MV-4-11 (cell line): ENCODE results near the gene LRMDA.

ENCODE experiments used
- DNase-seq: peaks from one replicate; lab custom pipeline; 2025; lab: John Stamatoyannopoulos, UW

The LRMDA gene

GRCh38 chr10:75425291-75426079, 5.9 kb upstream of the LRMDA start:
- no peak for DNase-seq

DNA sequence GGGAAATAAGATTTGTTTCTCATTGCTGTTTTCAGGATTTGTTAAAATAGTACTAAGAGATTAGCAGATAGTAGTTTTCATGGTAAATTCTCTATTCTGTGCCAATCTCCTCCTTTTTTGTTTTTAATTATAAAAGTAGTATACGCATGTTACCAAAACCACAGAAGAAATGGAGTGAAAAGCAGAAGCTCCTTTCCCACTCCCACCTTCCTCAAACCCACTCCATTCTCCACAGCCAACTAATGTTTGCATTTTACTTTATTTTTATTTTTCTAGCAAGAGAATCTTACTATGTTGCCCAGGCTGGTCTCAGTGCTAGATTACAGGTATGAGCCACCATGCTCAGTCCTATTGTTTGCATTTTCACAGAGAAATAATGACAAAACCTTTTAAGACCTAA, 4.5 kb upstream of the LRMDA start:
- DNase-seq: no peak

GRCh38 chr10:75427951-75428350, 3.5 kb upstream of the LRMDA start:
- DNase-seq: peak; percentile 32

DNA sequence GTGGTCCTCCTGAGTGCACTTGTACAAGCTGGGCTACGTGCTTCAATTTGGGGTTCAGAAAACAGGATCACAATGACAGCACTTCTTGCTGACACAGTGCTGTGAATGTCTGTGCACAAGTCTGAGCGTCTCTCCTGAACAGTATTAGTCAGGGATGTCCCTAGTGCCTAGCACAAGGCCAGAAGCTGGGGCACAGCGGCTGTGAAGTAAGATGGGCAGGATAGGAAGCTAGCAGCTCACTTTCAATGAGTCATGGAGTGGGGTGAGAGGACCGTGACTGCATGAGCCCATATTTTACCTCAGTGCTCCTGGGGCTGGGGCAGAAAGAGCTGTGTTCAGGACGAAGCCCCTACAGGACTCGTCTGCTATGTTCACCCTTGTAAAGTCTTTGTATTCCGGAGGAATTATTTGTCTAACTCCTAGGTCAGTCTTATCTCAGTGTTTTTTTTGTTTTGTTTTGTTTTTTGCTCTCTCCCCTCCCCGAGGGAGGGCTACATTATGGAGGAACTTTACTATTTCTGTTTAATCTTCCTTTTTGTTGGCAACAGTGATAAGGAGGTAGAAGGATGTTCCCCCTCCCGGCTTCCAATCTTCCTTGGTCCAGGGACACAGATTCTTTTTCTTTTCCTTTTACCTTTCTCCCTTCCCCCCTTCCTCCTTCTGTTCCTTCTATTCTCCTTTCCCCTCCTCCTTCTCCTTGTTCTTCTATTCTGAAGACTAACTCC, 2.8 kb upstream of the LRMDA start:
- DNase-seq: peak; percentile 74

DNA sequence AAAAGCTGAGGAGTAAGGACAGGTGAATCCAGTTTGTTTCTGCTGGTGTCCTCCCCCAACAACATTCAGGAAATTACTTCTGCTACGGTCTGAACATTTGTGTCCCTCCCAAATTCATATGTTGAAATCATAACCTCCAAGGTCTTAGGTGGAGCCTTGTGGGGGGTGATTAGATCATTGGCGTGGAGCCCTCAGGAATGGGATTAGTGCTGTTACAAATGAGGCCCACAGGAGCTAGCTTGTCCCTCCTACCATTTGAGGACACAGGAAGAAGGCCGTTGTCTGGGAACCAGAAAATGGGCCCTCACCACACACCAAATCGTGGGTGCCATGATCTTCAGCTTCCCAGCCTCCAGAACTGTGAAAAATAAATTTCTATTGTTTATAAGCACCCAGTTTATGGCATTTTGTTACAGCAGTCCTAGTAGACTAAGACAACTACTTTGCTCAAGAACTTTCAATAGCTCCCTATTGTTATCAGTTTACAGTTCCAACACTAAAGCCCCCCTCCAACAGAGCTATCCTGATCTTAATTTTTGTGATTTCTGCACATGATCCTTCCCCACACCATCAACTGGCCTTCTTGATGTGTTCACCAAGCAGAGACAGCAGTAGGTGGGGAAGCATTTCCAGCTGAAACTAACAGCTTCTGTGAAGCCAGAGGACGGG, 2.1 kb upstream of the LRMDA start:
- peak; percentile 5 for DNase-seq

DNA sequence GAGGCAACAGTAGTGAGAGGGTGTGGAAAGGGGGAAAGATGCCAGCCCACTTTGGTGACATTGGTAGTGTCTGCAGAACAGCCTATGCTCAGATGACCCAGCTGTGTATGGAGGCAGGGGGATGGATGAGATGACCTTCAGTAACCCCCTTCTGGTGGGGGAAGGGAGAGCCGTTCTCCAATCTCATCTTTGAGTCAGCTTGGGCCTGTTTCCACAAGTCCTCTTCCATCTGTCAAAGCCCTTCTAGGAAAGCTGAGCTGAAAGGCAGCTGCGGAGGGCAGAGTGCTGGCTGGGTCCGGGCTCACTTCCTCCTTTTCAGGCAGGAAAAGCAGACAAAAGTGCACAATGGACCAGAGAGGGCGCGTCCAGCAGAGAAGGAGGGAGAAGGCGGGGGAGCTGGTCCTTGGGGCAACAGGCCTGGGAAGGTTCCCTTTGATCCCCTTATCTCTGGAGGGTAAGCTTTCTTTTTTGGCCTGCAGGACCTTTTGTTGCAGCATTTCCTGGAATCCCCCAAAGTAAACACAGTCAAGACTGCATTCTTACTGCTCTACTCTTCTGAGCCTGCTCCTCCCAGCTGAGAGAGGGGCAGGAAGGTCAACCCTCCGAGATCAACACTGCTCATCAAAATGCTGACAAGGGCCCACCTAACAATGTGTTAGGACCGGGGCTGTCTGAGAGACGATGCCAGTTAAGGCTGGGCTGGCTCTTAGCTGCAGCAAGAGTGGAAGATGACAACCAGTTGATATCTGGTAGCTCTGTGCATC, 1.2 kb upstream of the LRMDA start:
- DNase-seq: peak; percentile 98

DNA sequence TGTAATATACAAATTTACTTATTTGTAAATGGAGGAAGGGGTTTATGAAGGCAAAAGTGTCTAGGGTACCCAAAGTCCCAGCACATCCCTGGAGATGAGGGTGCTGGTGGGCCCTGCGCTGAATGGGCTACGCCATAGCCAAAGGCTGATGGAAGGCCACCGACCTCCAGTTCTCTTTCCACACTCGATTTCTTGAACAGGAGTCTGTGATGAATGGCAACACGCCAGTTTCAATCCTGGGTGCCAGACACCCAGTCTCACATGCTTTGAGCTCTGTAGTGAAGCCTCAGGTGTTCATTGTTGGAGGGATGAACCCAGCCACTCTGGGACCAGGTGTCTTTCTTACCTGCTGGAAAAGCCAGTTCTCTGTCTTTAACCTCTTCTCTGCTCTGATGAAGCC, 752 bp downstream of the LRMDA start:
- no peak for DNase-seq

DNA sequence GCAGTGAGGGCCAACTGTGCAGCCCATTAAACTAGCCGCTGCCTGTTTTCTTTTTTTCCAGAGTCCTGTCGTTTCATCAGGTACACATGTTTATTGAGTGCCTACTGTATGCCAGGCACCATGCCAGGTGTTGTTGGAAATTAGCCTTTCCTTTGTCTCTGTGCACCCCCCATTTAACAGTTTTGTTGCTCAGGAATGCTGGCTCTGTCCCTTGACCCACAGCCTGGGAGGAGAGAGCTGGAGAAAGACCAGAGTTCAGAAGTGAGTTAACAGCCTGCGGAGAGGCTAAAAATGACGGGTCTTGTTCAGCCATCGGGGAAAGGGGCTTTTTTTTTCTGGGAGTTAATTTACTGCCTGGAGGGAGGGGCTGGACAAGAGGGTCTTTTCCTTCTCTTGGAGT, 1.3 kb downstream of the LRMDA start:
- DNase-seq: no peak

DNA sequence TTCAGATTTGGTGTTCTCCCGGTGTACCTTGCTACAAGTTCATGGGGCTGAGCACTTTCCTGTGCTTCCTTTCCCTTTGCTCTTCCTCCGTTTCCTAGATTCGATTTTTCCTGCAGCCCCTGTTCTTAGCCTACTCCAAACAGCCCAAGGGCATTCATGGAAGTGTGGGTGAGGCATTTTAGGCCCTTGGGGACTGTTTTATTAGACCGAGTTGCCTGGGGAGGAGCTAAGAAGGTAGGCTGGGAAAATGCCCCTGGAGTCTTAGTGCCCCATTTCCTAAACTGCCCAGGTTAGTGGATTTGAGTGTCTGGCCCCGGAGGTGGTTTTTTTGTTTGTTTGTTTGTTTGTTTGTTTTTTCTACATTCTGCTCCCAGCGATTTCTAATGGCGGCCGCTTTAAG, 1.8 kb downstream of the LRMDA start:
- DNase-seq: no peak

DNA sequence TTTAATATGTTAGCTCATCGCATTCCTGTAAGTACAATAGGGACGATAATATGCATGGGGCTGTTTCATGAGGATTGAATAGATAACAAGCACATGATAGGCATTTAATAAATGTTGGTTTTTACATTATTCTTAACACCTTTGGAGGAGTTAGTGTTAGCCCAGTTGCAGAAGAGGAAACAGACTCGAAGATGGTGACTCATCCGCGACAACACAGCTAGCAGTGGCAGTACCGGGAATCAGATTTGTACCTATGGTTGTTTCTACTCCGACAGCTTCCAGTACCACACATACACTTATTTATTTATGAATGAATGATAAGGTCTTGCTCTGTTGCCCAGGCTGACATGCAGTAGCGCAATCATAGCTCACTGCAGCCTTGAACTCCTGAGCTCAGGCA, 2.9 kb downstream of the LRMDA start:
- peak; percentile 20 for DNase-seq

DNA sequence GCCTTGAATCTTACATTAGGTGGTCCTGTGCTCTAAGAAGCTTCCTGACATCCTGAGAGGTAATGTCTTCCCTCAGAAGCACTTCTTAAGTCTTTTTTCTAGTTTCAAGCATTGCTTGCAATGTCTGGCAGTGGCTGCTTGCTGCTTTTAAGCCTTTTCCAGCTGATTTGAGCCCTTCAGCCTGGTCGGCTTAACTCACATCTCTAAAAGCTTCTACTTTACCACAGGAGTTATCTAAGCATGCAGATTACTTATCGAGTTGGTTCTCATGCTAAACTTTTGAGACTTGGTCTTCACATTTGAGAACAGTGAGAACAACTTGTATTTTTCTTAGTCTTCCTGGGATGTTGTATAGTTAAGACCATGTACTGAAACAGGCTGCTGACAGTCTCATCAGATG, 3.9 kb downstream of the LRMDA start:
- no peak for DNase-seq

DNA sequence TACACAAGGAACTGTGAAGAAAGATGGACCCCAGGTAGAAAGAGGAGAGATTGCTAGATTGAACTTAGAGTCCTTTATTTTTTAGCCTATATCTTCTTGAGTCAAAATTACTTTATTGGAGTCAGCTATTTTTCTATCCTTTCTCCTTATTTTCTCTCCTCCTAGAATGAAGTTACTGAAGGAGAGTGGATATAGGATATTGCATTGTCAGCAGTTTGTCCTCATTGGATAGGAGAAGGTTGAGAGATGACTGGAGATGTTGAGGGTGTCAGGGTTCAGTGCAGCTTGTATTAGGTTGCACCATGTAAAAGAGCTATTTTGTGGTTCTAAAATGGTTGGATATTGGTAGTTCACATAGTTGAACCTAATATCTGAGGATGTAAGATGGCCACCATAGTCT, 5.5 kb downstream of the LRMDA start:
- DNase-seq: no peak

DNA sequence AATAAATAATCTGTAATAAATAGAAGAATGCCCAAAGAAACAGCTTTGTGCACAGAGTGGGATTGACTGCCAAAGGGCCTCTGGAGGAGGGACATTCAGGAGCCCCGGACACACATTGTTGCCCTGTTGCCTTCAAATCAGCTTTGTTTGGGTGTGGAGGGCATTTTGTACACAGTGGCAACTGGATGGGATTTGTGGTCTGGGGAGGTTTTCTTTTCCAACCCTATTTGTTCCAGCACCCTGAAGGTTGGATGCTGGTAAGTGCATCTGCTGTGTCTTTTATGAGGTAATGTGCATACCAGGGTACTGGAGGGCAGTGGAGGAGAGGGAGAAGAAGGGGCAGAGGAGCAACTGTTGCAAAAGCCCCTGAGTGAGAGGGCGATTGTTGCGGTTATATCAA, 6.3 kb downstream of the LRMDA start:
- no peak for DNase-seq

GRCh38 chr10:75438275-75438674, 6.9 kb downstream of the LRMDA start:
- DNase-seq: no peak

- DNase-seq: no peak
Measured at GRCh38 chr10:75439811-75440210, 8.4 kb downstream of the LRMDA start.

DNA sequence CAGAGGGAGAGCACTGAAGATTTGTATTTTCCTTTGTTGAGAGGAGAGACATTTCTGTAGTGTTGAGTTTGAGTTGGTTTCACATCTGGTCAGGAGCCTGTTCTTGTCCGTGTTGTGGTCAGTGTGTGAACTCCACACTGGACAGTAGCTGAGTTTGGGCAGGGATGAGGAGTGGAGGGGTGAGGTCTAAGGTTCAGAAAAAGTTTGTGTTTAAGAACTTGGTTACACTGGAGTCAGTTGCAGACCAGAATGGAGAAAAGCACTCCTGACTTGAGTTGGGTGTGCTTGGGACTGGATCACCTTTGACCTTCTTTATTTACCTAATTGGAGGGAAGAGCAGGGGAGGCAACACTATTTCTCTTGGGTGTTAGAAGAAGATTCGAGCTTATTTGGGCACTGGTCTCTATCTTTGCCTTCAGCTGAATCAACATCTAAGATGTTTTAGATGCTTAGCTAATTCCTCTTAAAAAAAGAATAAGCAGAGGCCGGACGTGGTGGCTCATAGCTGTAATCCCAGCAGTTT, 8.9 kb downstream of the LRMDA start:
- DNase-seq: peak; percentile 8

DNA sequence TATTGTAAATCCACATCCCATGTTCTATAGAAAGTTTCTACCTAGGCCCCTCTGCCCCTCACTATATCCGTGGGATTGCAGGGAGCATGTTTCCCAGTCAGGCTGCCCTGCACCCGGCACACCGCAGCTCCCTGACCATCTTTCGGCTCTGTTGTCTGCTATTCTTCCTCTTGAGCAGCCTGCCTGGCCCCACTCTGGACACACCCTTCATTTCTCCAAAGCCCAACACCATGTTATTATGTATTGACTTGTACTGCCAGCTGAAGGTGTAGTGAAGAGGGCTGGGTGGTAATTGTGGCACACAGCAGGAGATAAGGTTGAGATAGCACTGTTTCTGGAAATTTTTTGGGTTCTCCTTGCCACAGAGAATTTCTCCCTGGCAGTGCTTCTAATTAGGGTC, 9.8 kb downstream of the LRMDA start:
- no peak for DNase-seq

GRCh38 chr10:75441682-75442081, 10.3 kb downstream of the LRMDA start:
- DNase-seq: no peak

DNA sequence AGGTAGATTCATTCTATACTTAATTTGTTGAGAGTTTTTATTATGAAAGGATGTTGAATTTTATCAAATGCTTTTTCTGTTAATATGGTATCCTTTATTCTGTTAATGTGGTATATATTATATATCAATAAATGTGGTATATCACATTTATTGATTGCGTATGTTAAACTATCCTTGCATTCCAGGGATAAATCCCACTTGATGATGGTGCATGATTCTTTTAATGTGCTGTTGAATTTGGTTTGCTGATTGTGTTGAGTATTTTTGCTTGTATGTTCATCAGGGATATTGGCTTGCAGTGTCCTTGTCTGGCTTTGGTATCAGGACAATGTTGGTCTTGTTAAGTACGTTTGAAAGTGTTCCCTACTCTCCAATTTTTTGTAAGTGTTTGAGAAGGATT, 11.9 kb downstream of the LRMDA start:
- no peak for DNase-seq

DNA sequence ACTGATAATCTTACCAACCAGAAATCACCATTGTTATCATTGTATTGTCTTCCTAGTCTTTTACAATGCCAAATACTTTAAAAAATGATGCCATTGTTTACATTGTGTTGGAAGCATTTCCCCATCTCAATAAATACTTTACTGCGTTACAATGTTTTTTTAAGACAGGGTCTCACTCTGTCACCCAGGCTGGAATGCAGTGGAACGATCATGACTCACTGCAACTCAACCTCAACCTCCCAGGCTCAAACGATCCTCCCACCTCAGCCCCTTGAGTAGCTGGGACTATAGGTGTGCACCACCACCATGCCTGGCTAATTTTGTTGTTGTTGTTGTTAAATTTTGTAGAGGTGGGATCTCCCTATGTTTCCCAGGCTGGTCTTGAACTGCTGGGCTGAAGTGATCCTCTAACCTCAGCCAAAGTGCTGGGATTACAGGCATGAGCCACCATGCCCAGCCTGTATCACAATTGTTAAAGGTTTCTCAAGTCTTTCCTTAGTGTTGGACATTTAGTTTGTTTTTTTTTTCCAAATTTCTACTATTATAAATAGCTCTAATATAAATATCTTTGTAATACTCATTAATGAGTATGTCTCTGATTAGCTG, 13.5 kb downstream of the LRMDA start:
- DNase-seq: no peak

GRCh38 chr10:75446508-75446907, 15.1 kb downstream of the LRMDA start:
- DNase-seq: no peak

- no peak for DNase-seq
Measured at GRCh38 chr10:75448166-75448565, 16.7 kb downstream of the LRMDA start.
